ENCODE data around the gene DIAPH3.

The DIAPH3 gene

GRCh38 chr13:59677966-59678814 is 485.5 kb downstream of the DIAPH3 start:
- peaks cover 5% of the 10 kb centered on the region; the same call in 1 of the 2 replicates for H3K4me1 ChIP-seq (ENCODE audit: control insufficient read depth, insufficient read depth, low read length)
- no peak overlapping the region for H3K27ac ChIP-seq (ENCODE audit: low read depth, low read length)

GRCh38 chr13:59677430-59677829 is 486.3 kb downstream of the DIAPH3 start:
- no peak overlapping the region for H3K4me3 ChIP-seq (ENCODE audit: low read depth, low read length)

More at GRCh38 chr13:59677966-59678814, 485.5 kb downstream of the DIAPH3 start:
- Histone ChIP-seq H3K36me3 (ENCODE audit: control insufficient read depth, insufficient read depth, low read length) (no peaks in the 10 kb centered on the region), H3K9ac (ENCODE audit: low read length) (no peak overlapping the region), H3K4me3 (ENCODE audit: low read depth, low read length) (no peak overlapping the region), H3K9me3 (ENCODE audit: control insufficient read depth, insufficient read depth, low read depth, low read length) (no peaks in the 10 kb centered on the region), H3K27me3 (ENCODE audit: control insufficient read depth, insufficient read depth, low read length) (no peaks in the 10 kb centered on the region)

GRCh38 chr13:59674616-59675015 is 489.1 kb downstream of the DIAPH3 start:
- no peak overlapping the region for H3K9ac ChIP-seq (ENCODE audit: low read length)
- peaks cover 14% of the 10 kb centered on the region; the same call in 1 of the 2 replicates for H3K4me1 ChIP-seq (ENCODE audit: control insufficient read depth, insufficient read depth, low read length)
- no peak overlapping the region for H3K4me3 ChIP-seq (ENCODE audit: low read depth, low read length)
- no peaks in the 10 kb centered on the region for H3K27me3 ChIP-seq (ENCODE audit: control insufficient read depth, insufficient read depth, low read length)
- no peak overlapping the region for H3K27ac ChIP-seq (ENCODE audit: low read depth, low read length)
- H3K9me3 ChIP-seq (ENCODE audit: control insufficient read depth, insufficient read depth, low read depth, low read length), result no peaks in the 10 kb centered on the region
- no peaks in the 10 kb centered on the region for H3K36me3 ChIP-seq (ENCODE audit: control insufficient read depth, insufficient read depth, low read length)

More at GRCh38 chr13:59677430-59677829, 486.3 kb downstream of the DIAPH3 start:
- no peak overlapping the region for H3K27ac ChIP-seq (ENCODE audit: low read depth, low read length)
- peaks cover 8% of the 10 kb centered on the region; the same call in 1 of the 2 replicates for H3K4me1 ChIP-seq (ENCODE audit: control insufficient read depth, insufficient read depth, low read length)
- no peak overlapping the region for H3K9ac ChIP-seq (ENCODE audit: low read length)
- H3K9me3 ChIP-seq (ENCODE audit: control insufficient read depth, insufficient read depth, low read depth, low read length), result no peaks in the 10 kb centered on the region
- H3K27me3 ChIP-seq (ENCODE audit: control insufficient read depth, insufficient read depth, low read length), result no peaks in the 10 kb centered on the region
- no peaks in the 10 kb centered on the region for H3K36me3 ChIP-seq (ENCODE audit: control insufficient read depth, insufficient read depth, low read length)

- Histone ChIP-seq H3K36me3 (ENCODE audit: control insufficient read depth, insufficient read depth, low read length) (no peaks in the 10 kb centered on the region), H3K4me1 (ENCODE audit: control insufficient read depth, insufficient read depth, low read length) (peaks cover 14% of the 10 kb centered on the region; the same call in 1 of the 2 replicates), H3K9ac (ENCODE audit: low read length) (no peak overlapping the region), H3K9me3 (ENCODE audit: control insufficient read depth, insufficient read depth, low read depth, low read length) (no peaks in the 10 kb centered on the region), H3K27ac (ENCODE audit: low read depth, low read length) (no peak overlapping the region), H3K4me3 (ENCODE audit: low read depth, low read length) (no peak overlapping the region), H3K27me3 (ENCODE audit: control insufficient read depth, insufficient read depth, low read length) (no peaks in the 10 kb centered on the region)
These were observed 490.4 kb downstream of the DIAPH3 start for GRCh38 chr13:59673286-59673685.

GRCh38 chr13:59672445-59672844 is 491.3 kb downstream of the DIAPH3 start:
- no peak overlapping the region for H3K4me3 ChIP-seq (ENCODE audit: low read depth, low read length)
- H3K36me3 ChIP-seq (ENCODE audit: control insufficient read depth, insufficient read depth, low read length), result no peaks in the 10 kb centered on the region
- no peak overlapping the region for H3K9ac ChIP-seq (ENCODE audit: low read length)
- no peaks in the 10 kb centered on the region for H3K27me3 ChIP-seq (ENCODE audit: control insufficient read depth, insufficient read depth, low read length)
- no peaks in the 10 kb centered on the region for H3K9me3 ChIP-seq (ENCODE audit: control insufficient read depth, insufficient read depth, low read depth, low read length)
- H3K27ac ChIP-seq (ENCODE audit: low read depth, low read length), result no peak overlapping the region
- peaks cover 14% of the 10 kb centered on the region; the same call in 1 of the 2 replicates for H3K4me1 ChIP-seq (ENCODE audit: control insufficient read depth, insufficient read depth, low read length)

GRCh38 chr13:59671881-59672280 is 491.8 kb downstream of the DIAPH3 start:
- Histone ChIP-seq H3K9me3 (ENCODE audit: control insufficient read depth, insufficient read depth, low read depth, low read length) (no peaks in the 10 kb centered on the region), H3K9ac (ENCODE audit: low read length) (no peak overlapping the region), H3K4me1 (ENCODE audit: control insufficient read depth, insufficient read depth, low read length) (peaks cover 14% of the 10 kb centered on the region; the same call in 1 of the 2 replicates), H3K27ac (ENCODE audit: low read depth, low read length) (no peak overlapping the region), H3K36me3 (ENCODE audit: control insufficient read depth, insufficient read depth, low read length) (no peaks in the 10 kb centered on the region), H3K27me3 (ENCODE audit: control insufficient read depth, insufficient read depth, low read length) (no peaks in the 10 kb centered on the region), H3K4me3 (ENCODE audit: low read depth, low read length) (no peak overlapping the region)

- Histone ChIP-seq H3K4me3 (ENCODE audit: low read depth, low read length) (no peak overlapping the region), H3K27ac (ENCODE audit: low read depth, low read length) (no peak overlapping the region), H3K27me3 (ENCODE audit: control insufficient read depth, insufficient read depth, low read length) (no peaks in the 10 kb centered on the region), H3K36me3 (ENCODE audit: control insufficient read depth, insufficient read depth, low read length) (peaks cover 4% of the 10 kb centered on the region; the same call in 1 of the 2 replicates), H3K9me3 (ENCODE audit: control insufficient read depth, insufficient read depth, low read depth, low read length) (0 out of 2 replicates have a peak, but pooled peaks cover 2% of the 10 kb centered on the region), H3K4me1 (ENCODE audit: control insufficient read depth, insufficient read depth, low read length) (peaks cover 11% of the 10 kb centered on the region), H3K9ac (ENCODE audit: low read length) (no peak overlapping the region)
These were observed 497.2 kb downstream of the DIAPH3 start for GRCh38 chr13:59666504-59666903.

GRCh38 chr13:59665732-59666131 is 498.0 kb downstream of the DIAPH3 start:
- 0 out of 2 replicates have a peak, but pooled peaks cover 2% of the 10 kb centered on the region for H3K9me3 ChIP-seq (ENCODE audit: control insufficient read depth, insufficient read depth, low read depth, low read length)
- no peak overlapping the region for H3K4me3 ChIP-seq (ENCODE audit: low read depth, low read length)
- peaks cover 11% of the 10 kb centered on the region for H3K4me1 ChIP-seq (ENCODE audit: control insufficient read depth, insufficient read depth, low read length)
- no peak overlapping the region for H3K9ac ChIP-seq (ENCODE audit: low read length)
- H3K27ac ChIP-seq (ENCODE audit: low read depth, low read length), result no peak overlapping the region
- no peaks in the 10 kb centered on the region for H3K27me3 ChIP-seq (ENCODE audit: control insufficient read depth, insufficient read depth, low read length)
- peaks cover 4% of the 10 kb centered on the region; the same call in 1 of the 2 replicates for H3K36me3 ChIP-seq (ENCODE audit: control insufficient read depth, insufficient read depth, low read length)

- Histone ChIP-seq H3K27me3 (ENCODE audit: control insufficient read depth, insufficient read depth, low read length) (no peaks in the 10 kb centered on the region), H3K9ac (ENCODE audit: low read length) (no peak overlapping the region), H3K4me1 (ENCODE audit: control insufficient read depth, insufficient read depth, low read length) (peaks cover 11% of the 10 kb centered on the region), H3K4me3 (ENCODE audit: low read depth, low read length) (no peak overlapping the region), H3K27ac (ENCODE audit: low read depth, low read length) (no peak overlapping the region), H3K9me3 (ENCODE audit: control insufficient read depth, insufficient read depth, low read depth, low read length) (0 out of 2 replicates have a peak, but pooled peaks cover 2% of the 10 kb centered on the region), H3K36me3 (ENCODE audit: control insufficient read depth, insufficient read depth, low read length) (peaks cover 4% of the 10 kb centered on the region; the same call in 1 of the 2 replicates)
These were observed 498.5 kb downstream of the DIAPH3 start for GRCh38 chr13:59665184-59665583.

- no peaks in the 10 kb centered on the region for H3K27me3 ChIP-seq (ENCODE audit: control insufficient read depth, insufficient read depth, low read length)
- H3K27ac ChIP-seq (ENCODE audit: low read depth, low read length), result no peak overlapping the region
- H3K4me3 ChIP-seq (ENCODE audit: low read depth, low read length), result no peak overlapping the region
- no peak overlapping the region for H3K9ac ChIP-seq (ENCODE audit: low read length)
- H3K4me1 ChIP-seq (ENCODE audit: control insufficient read depth, insufficient read depth, low read length), result peaks cover 11% of the 10 kb centered on the region
- peaks cover 4% of the 10 kb centered on the region; the same call in 1 of the 2 replicates for H3K36me3 ChIP-seq (ENCODE audit: control insufficient read depth, insufficient read depth, low read length)
- 0 out of 2 replicates have a peak, but pooled peaks cover 2% of the 10 kb centered on the region for H3K9me3 ChIP-seq (ENCODE audit: control insufficient read depth, insufficient read depth, low read depth, low read length)
These were observed 499.1 kb downstream of the DIAPH3 start for GRCh38 chr13:59664586-59664985.

GRCh38 chr13:59663707-59664106 is 500.0 kb downstream of the DIAPH3 start:
- Histone ChIP-seq H3K36me3 (ENCODE audit: control insufficient read depth, insufficient read depth, low read length) (peaks cover 4% of the 10 kb centered on the region; the same call in 1 of the 2 replicates), H3K9me3 (ENCODE audit: control insufficient read depth, insufficient read depth, low read depth, low read length) (0 out of 2 replicates have a peak, but pooled peaks cover 2% of the 10 kb centered on the region), H3K9ac (ENCODE audit: low read length) (no peak overlapping the region), H3K27ac (ENCODE audit: low read depth, low read length) (no peak overlapping the region), H3K4me1 (ENCODE audit: control insufficient read depth, insufficient read depth, low read length) (peaks cover 11% of the 10 kb centered on the region), H3K27me3 (ENCODE audit: control insufficient read depth, insufficient read depth, low read length) (no peaks in the 10 kb centered on the region), H3K4me3 (ENCODE audit: low read depth, low read length) (no peak overlapping the region)

Data from HUES6 (cell line).